Subcutaneous adipose tissue (tissue), 4 donors: ENCODE measurements around the gene VRK2. TPM values are rescaled to one million over a fixed set of nuclear protein-coding genes. Genes with fewer than 3 reads are reported as not detected.

ENCODE experiments used
- total RNA-seq, 4 donors: library from RNA; depleted of rRNA; stranded (reverse); fragments of >200 nt; gene quantifications; one replicate each; pipeline ENCODE4 v1.1.0, GENCODE V29; 2016
- TF ChIP-seq, protein P1 (sequence below): fragments of 450-650 bp; IDR thresholded peaks from one replicate; pipeline ENCODE4 v1.5.1; 2016; ENCODE audit warnings: low read depth, mild to moderate bottlenecking, control low read depth, antibody characterized with exemption, moderate library complexity

VRK2 gene
- total RNA-seq, 4 donors from 2014 or later = 18.5 to 42.7 (median 23.9) TPM

DNA sequence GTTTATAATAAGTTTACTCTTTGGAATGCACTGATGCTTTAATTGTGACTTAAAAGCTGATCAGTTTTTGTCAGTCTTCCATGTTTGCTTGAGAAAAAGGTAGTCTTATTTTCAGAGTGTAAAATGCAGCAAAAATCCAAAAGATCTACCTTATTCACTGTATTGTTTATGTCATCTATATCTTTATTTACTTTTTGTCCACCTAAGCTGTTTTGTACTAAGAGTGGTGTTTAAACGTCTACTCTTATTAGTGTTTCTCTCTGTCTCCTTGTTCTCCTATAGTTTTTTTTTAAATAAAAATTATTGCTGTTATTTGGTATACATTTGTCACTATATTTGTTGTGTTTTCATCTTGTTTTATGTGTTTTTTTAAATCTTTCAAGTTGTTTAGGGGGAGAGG, 50.4 kb downstream of the VRK2 start:
- TF ChIP-seq, protein P1, sequence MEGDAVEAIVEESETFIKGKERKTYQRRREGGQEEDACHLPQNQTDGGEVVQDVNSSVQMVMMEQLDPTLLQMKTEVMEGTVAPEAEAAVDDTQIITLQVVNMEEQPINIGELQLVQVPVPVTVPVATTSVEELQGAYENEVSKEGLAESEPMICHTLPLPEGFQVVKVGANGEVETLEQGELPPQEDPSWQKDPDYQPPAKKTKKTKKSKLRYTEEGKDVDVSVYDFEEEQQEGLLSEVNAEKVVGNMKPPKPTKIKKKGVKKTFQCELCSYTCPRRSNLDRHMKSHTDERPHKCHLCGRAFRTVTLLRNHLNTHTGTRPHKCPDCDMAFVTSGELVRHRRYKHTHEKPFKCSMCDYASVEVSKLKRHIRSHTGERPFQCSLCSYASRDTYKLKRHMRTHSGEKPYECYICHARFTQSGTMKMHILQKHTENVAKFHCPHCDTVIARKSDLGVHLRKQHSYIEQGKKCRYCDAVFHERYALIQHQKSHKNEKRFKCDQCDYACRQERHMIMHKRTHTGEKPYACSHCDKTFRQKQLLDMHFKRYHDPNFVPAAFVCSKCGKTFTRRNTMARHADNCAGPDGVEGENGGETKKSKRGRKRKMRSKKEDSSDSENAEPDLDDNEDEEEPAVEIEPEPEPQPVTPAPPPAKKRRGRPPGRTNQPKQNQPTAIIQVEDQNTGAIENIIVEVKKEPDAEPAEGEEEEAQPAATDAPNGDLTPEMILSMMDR = no peak

DNA sequence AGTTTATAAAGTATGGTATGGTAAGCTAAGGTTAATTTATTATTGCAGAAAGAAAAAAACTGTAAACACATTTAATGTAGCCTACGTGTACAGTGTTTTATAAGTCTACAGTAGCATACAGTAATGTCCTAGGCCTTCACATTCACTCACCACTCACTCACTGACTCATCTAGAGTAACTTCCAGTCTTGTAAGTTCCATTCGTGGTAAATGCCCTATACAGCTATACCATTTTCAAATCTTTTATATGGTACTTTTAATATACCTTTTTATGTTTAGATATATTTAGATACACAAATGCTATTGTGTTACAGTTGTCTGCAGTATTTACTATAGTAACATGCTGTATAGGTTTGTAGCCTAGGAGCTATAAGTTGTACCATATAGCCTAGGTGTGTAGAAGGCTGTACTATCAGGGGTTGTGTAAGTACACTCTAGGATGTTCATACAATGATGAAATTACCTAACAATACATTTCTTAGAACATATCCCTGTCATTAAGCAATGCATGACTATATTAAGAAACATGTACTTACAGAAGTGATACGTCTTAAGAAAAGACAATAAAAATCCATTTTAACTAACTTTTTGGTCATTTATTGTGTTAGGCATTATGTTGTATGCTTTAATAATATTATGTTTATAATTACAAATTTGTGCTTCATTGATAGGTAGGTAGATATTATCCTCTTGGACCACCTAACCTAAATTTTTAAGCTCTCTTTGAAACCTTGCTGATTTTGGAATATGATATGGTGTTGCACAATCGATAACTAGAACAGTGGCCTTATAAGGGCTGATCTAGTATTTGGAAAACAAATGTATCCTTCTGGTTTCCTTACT, 51.9 kb downstream of the VRK2 start:
- TF ChIP-seq, protein P1 = no peak

DNA sequence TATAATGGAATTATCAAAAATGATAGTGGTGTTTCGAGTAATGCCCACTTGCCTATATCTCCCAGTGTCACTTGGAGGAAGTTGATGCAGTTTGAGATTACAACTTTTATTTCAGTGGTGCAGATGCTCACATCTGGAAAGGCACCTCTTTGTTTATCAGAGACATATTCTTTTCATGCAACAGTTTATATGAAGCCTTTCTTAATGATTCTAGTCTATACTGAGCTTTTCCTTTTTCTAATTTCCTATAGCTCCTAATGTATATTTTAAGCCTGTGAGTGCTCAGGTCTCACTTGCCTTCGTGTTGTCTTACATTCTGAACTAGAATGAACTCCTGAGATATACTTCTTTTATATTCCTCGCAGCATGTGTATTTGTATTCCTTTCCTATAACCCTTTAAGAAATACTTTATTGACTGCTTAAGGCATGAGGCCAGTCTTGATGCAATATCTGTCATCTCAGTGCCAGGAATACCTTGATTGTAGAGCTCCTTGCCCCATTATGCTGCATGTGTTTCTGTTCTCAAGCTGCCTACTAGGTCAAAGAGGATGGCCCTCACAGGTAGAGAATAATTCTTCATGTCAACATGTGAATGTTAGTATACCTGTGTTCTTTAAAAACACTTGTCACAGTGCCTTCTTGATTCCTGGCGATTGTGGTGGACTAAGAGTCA, 52.6 kb downstream of the VRK2 start:
- TF ChIP-seq, protein P1 = no peak

DNA sequence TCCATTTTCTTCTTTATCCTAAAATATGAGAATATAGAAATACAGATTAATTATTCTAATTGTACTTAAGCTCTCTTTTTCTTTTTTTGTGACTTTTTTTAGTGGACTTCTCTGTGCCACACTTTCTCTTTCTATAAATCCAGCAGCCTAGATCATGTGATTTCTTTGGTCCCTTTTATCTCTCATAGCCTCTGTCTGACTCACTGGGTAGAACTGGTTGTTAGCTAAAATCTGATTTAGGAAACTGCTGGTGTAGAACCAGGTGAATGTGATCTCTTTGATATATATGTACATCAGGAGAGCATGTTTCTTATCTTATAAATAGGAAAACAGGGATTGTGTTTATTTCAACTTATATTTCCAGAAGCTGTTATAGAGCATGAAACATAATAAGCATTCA, 54.9 kb downstream of the VRK2 start:
- TF ChIP-seq, protein P1 = no peak

DNA sequence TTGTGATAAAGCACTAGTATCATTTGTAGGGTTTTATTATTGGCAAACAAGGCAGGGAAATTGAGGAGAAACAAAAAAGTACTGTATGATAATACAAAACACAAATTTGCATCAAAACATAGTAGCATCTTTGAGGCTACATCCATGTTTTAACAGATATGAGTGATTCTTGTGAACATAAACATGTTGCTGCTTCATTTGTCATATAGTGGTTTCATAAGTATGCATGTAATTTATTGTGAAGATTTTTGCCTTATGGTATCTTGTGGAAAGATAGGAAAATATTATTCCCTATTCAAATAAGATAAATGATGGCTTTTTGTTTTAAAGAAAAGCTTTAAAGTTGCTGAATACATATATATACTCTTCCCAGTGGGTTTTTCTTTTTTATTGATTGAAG, 60.3 kb downstream of the VRK2 start:
- TF ChIP-seq, protein P1 = no peak

DNA sequence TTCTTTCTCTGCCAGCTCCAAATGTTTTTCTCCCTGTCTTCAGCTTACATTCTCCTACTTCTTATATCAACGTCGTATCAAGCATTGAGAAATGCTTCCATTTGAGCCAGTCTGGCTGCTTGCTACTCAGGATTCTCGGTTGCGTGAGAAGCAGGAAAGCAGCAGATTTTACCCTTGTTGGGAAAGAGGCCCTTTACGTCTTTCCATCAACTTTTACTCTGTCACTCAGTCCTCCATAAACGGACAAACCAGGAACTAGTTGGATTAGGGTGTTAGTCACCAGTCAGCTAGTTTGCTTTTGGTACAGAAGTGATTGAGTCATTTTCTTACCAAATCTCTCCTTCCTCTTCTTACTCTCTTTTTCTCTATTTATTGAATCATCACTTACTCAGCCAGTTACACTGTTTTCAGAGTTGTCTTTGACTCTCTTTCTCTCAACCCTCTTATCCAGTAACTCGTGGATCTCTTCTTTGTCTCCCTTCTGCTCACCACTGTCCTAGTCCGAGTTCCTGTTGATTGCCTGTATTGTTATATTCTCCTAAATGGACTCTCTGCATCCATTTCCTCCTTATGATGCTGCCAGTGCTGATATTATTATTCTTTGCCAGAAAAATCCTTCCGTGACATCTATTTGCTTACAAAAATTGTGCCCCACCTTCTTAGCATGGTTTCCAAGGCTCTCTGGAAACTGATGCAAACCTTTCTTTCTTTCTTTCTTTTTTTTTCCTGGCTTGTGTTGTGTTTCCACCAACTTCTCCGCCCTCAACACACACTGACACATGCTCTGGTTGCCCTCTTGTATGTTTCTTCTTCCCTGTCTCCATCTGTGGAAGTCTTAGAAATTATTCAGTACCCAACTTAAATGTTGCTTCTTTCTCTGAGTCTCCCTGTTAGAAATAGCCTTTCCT, 61.5 kb downstream of the VRK2 start:
- TF ChIP-seq, protein P1 = no peak

DNA sequence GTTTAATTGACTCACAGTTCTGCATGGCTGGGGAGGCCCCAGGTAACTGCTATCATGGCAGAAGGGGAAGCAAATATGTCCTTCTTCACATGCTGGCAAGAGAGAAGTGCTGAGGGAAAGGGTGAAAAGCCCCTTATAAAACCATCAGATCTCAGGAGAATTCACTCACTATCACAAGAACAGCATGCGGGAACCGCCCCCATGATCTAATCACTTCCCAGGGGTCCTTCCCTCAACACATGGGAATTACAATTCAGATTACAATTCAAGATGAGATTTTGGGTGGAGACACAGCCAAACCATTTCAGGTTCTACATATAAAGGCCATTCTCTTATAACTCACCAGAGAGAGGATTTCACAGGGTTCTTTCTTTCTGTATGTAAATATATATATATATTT, 62.9 kb downstream of the VRK2 start:
- TF ChIP-seq, protein P1 = no peak
